SJCRH30 (cell line): Measurements from ENCODE around the gene PRCD. TPM values are rescaled to one million over a fixed set of nuclear protein-coding genes. Genes with fewer than 3 reads are reported as not detected.
A peak's percentile ranks its signal among the peaks of the same experiment; 100 is the strongest.
"Not testable (repeated sequence)": the region's sequence is repeated elsewhere in the genome, so short reads cannot be mapped to it uniquely, and the experiment has no call there.

Experiments used
- DNase-seq, 2 experiments: peaks; one replicate each; pipeline ENCODE4 v3.0.0-alpha.2; 2015 to 2020
- H3K27ac ChIP-seq: fragments of 250-450 bp; sonication (Bioruptor Pico); 2 replicates; pipeline ENCODE4 v1.5.1; 2020; ENCODE audit warnings: mild to moderate bottlenecking, moderate library complexity
- H3K27me3 ChIP-seq: fragments of 250-450 bp; sonication (Bioruptor Pico); 2 replicates; pipeline ENCODE4 v1.5.1; 2020; ENCODE audit warnings: mild to moderate bottlenecking, moderate library complexity
- H3K36me3 ChIP-seq: fragments of 250-450 bp; sonication (Bioruptor Pico); 2 replicates; pipeline ENCODE4 v1.5.1; 2020; ENCODE audit warnings: mild to moderate bottlenecking, moderate library complexity
- H3K4me1 ChIP-seq: fragments of 250-450 bp; sonication (Bioruptor Pico); 2 replicates; pipeline ENCODE4 v1.5.1; 2020; ENCODE audit warnings: mild to moderate bottlenecking, moderate library complexity
- H3K4me3 ChIP-seq: fragments of 250-450 bp; sonication (Bioruptor Pico); 2 replicates; pipeline ENCODE4 v1.5.1; 2020; ENCODE audit warnings: mild to moderate bottlenecking, moderate library complexity
- H3K9me3 ChIP-seq: fragments of 250-450 bp; sonication (Bioruptor Pico); replicated peaks from 2 replicates; pipeline ENCODE4 v1.5.1; 2020; ENCODE audit warnings: mild to moderate bottlenecking, moderate library complexity
- total RNA-seq: library from RNA; depleted of rRNA; stranded (reverse); fragments of >200 nt; shearing (Covaris generic); gene quantifications from 2 replicates; pipeline ENCODE4 v1.2.3, GENCODE V29; 2014

PRCD gene
- total RNA-seq, 1 experiment from 2014 or later: 2.1 TPM

- peaks cover 35% of the 10 kb centered on the region for H3K4me1 ChIP-seq
- no peaks in the 10 kb centered on the region for H3K36me3 ChIP-seq
- no peaks in the 10 kb centered on the region for H3K9me3 ChIP-seq
- H3K4me3 ChIP-seq: no peak overlapping the region
- no peak overlapping the region for H3K27ac ChIP-seq
- no peak for DNase-seq
- H3K27me3 ChIP-seq: no peaks in the 10 kb centered on the region
Observed at GRCh38 chr17:76547642-76548202, 7.9 kb downstream of the PRCD start.

GRCh38 chr17:76548378-76549214 is 8.8 kb downstream of the PRCD start:
- Histone ChIP-seq H3K27ac (no peak overlapping the region), H3K4me1 (peaks cover 26% of the 10 kb centered on the region), H3K9me3 (no peaks in the 10 kb centered on the region), H3K27me3 (no peaks in the 10 kb centered on the region), H3K36me3 (no peaks in the 10 kb centered on the region), H3K4me3 (no peak overlapping the region)
- no peak for DNase-seq

GRCh38 chr17:76549215-76549518 is 9.3 kb downstream of the PRCD start:
- peaks cover 24% of the 10 kb centered on the region for H3K4me1 ChIP-seq
- no peaks in the 10 kb centered on the region for H3K9me3 ChIP-seq
- H3K36me3 ChIP-seq: no peaks in the 10 kb centered on the region
- no peak overlapping the region for H3K4me3 ChIP-seq
- no peak overlapping the region for H3K27ac ChIP-seq
- DNase-seq: no peak
- no peaks in the 10 kb centered on the region for H3K27me3 ChIP-seq

- no peaks in the 10 kb centered on the region for H3K27me3 ChIP-seq
Observed at GRCh38 chr17:76549539-76549938, 9.7 kb downstream of the PRCD start.

DNA sequence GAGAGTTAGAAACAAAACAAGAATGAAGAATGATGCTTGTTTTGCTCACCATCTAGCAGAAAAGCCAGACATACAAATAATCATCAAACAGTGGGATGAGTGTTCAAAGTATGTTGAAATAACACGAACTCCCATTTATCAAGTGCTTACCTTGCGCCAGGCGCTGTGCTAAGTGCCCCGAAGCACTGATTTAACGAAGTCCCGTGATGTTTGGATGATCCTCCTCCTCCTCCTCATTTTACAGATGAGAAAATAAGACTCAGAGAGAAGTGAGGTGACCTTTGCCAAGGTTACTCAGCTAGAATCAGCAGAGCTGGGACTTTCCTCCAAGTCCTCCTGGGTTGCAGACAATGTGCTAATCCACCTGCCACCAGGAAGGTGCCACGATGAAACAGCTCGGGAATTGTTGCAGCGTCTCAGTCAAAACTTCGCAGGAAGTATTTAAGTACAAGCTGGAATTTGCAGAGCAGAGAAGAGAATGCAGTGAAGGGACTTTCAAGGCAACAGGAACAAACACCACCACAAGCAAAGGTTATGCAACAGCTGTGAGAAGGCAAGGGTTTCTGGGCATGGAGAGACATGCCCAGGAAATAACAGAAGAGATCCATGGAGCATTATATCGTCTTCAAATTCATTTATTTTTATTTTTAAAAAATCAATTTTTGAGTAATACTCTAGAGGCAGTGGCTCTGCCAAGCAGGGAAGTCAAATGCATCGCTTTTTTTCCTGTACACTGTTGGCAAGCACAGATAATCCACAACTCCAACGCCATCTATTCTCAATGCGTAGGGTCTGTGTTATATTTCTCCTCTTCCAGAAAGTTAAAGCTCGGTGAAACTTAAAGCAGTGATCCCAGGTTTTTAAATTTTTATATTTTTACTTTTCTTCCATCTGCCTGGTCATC is 11.1 kb downstream of the PRCD start:
- Histone ChIP-seq H3K27me3 (no peaks in the 10 kb centered on the region), H3K27ac (no peak overlapping the region), H3K9me3 (no peaks in the 10 kb centered on the region), H3K36me3 (no peaks in the 10 kb centered on the region), H3K4me1 (peaks cover 19% of the 10 kb centered on the region), H3K4me3 (no peak overlapping the region)
- DNase-seq: no peak

More at GRCh38 chr17:76549539-76549938, 9.7 kb downstream of the PRCD start:
- H3K4me1 ChIP-seq: peaks cover 24% of the 10 kb centered on the region
- no peaks in the 10 kb centered on the region for H3K9me3 ChIP-seq
- DNase-seq: no peak
- no peaks in the 10 kb centered on the region for H3K36me3 ChIP-seq
- no peak overlapping the region for H3K27ac ChIP-seq
- no peak overlapping the region for H3K4me3 ChIP-seq

DNA sequence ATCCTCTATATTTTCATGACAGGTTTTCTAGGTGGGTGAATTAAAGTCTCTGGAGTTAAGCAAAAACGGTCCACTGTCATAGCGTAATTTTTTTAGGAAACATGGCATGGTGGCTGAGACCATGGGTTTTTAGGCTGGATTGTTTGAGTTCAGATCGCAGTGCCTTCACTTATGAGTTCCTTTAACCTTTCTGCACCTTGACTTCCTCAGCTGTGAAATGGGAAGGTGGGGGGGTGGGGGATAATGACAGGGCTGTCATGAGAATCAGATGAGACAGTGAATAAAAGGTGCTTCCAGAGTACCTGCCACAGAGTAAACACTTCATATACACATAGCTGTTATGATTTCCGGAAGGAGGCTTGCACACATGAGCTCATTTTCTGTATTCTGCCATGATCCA is 11.8 kb downstream of the PRCD start:
- Histone ChIP-seq H3K27me3 (no peaks in the 10 kb centered on the region), H3K36me3 (no peaks in the 10 kb centered on the region), H3K27ac (no peak overlapping the region), H3K4me1 (peaks cover 12% of the 10 kb centered on the region), H3K4me3 (no peak overlapping the region), H3K9me3 (no peaks in the 10 kb centered on the region)
- no peak for DNase-seq

DNA sequence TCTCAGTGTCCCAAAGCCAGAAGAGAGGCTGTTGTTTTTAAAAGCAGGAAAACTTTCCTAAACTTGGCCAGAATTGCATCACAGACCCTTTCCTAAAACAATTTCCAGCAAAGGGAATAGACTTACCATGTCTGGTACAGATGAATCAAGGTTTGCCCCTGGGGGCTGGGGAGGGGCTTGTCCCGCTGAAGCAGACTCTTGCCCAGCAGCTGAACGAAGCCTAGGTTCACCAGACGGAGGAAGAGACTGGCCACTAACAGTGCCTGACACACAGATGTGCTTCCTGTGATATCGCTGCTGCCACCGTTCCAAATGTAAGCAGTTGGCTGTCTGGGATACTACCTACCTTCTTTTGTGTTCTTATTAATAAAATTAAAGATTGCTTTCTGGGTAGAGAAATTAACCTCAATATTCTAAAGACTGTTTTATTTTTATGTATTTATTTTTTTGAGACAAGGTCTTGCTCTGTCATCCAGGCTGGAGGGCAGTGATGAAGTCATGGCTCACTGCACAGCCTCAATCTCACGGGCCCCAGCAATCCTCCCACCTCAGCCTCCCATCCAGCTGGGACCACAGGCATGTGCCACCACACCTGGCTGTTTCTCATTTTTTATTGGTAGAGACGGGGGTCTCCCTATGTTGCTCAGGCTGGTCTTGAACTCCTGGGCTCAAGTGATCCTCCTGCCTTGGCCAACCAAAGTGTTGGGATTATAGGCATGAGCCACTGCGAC is 13.5 kb downstream of the PRCD start:
- DNase-seq: no peak
- no peaks in the 10 kb centered on the region for H3K9me3 ChIP-seq
- H3K36me3 ChIP-seq: peaks cover 5% of the 10 kb centered on the region
- no peak overlapping the region for H3K27ac ChIP-seq
- H3K4me3 ChIP-seq: no peak overlapping the region
- H3K4me1 ChIP-seq: peaks cover 6% of the 10 kb centered on the region; the same call in 1 of the 2 replicates
- no peaks in the 10 kb centered on the region for H3K27me3 ChIP-seq

DNA sequence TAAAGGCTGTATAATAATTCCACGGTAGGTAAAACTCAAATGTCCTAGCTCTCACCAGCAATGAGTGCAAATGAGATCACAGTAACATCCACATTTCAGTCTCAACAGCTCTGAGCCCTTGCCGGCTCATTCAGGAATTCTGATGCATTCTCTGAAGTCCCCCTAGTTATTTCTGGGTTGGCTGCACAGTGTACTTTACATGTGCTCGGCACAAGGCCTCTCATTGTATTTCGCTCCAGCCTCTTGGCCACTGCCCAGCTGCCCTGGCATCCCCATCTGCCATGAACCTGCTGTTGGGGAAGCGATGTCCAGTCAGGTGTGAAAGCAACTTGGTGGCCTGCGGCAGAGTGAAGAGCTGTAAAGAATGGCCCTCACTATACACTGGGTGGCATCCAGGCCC is 14.3 kb downstream of the PRCD start:
- Histone ChIP-seq H3K27ac (no peak overlapping the region), H3K36me3 (peaks cover 13% of the 10 kb centered on the region)
- no peak for DNase-seq

GRCh38 chr17:76556765-76557367 is 17.0 kb downstream of the PRCD start:
- peak in 1 of 2 experiments; percentile 53 for DNase-seq
- peak overlapping the region; percentile 82 for H3K27ac ChIP-seq
- no peaks in the 10 kb centered on the region for H3K27me3 ChIP-seq
- peaks cover 16% of the 10 kb centered on the region for H3K4me1 ChIP-seq
- H3K9me3 ChIP-seq: no peaks in the 10 kb centered on the region
- peaks cover 40% of the 10 kb centered on the region for H3K36me3 ChIP-seq
- H3K4me3 ChIP-seq: peak overlapping the region; percentile 87

More for the DNA sequence above, 14.3 kb downstream of the PRCD start:
- Histone ChIP-seq H3K27me3 (no peaks in the 10 kb centered on the region), H3K4me1 (peaks cover 12% of the 10 kb centered on the region), H3K9me3 (no peaks in the 10 kb centered on the region), H3K4me3 (no peak overlapping the region)

- Histone ChIP-seq H3K4me1 (peaks cover 16% of the 10 kb centered on the region), H3K27ac (peak overlapping the region; percentile 82), H3K27me3 (no peaks in the 10 kb centered on the region), H3K36me3 (peaks cover 44% of the 10 kb centered on the region), H3K9me3 (no peaks in the 10 kb centered on the region), H3K4me3 (peak overlapping the region; percentile 87)
- DNase-seq: peak; percentile 99 to 100
Observed at GRCh38 chr17:76557368-76558197, 17.7 kb downstream of the PRCD start.

- Histone ChIP-seq H3K36me3 (peaks cover 51% of the 10 kb centered on the region), H3K9me3 (no peaks in the 10 kb centered on the region), H3K4me1 (peaks cover 16% of the 10 kb centered on the region), H3K27ac (peak overlapping the region; percentile 82), H3K4me3 (peak overlapping the region; percentile 87), H3K27me3 (no peaks in the 10 kb centered on the region)
- peak in 1 of 2 experiments; percentile 65 for DNase-seq
Observed at GRCh38 chr17:76558198-76559095, 18.6 kb downstream of the PRCD start.

GRCh38 chr17:76559460-76559859 is 19.6 kb downstream of the PRCD start:
- DNase-seq, H3K9me3 ChIP-seq, H3K4me3 ChIP-seq, H3K27me3 ChIP-seq, H3K27ac ChIP-seq: not testable (repeated sequence)
- peaks cover 16% of the 10 kb centered on the region for H3K4me1 ChIP-seq
- peaks cover 54% of the 10 kb centered on the region for H3K36me3 ChIP-seq
